Tibial artery (tissue), 4 donors: ENCODE results near the gene TTC39B.

Experiments used
- DNase-seq, 2 donors: peaks; one replicate each; pipeline ENCODE4 v3.0.0-alpha.2; 2019
- H3K27ac ChIP-seq, 2 donors: fragments of 200-600 bp; sonication (generic) in 1 of 2; 1 replicate in 1 of 2; 2 replicates in 1 of 2; pipeline ENCODE4 v1.5.1; 2018 to 2019; ENCODE audit warnings: mild to moderate bottlenecking in 1 of 2
- H3K27me3 ChIP-seq, 2 donors: fragments of 200-600 bp; sonication (generic) in 1 of 2; one replicate each; pipeline versions ENCODE4 v1.5.1 to v1.6.0; 2016 to 2019
- H3K36me3 ChIP-seq, 3 donors: fragments of 200-600 bp; sonication (generic) in 2 of 3; one replicate each; pipeline ENCODE4 v1.5.1; 2016 to 2019; ENCODE audit warnings: mild to moderate bottlenecking in 2 of 3
- H3K4me1 ChIP-seq, 4 donors: fragments of 200-600 bp; sonication (generic) in 2 of 4; 1 replicate in 3 of 4; 2 replicates in 1 of 4; pipeline ENCODE4 v1.5.1; 2016 to 2019
- H3K4me3 ChIP-seq, 2 donors: fragments of 200-600 bp; sonication (generic) in 1 of 2; 1 replicate in 1 of 2; 2 replicates in 1 of 2; pipeline ENCODE4 v1.5.1; 2018 to 2019; ENCODE audit warnings: mild to moderate bottlenecking in 2 of 2
- H3K9me3 ChIP-seq, 3 donors: fragments of 200-600 bp; sonication (generic) in 1 of 3; one replicate each; pipeline ENCODE4 v1.5.1; 2016 to 2019
- CTCF ChIP-seq, 2 experiments: fragments of 200-600 bp in 1 of 2; fragments of 450-650 bp in 1 of 2; IDR thresholded peaks; one replicate each; pipeline ENCODE4 v1.5.1; 2017 to 2019; ENCODE audit warnings: antibody characterized with exemption in 2 of 2, mild to moderate bottlenecking in 1 of 2, moderate library complexity in 1 of 2
- intact Hi-C: fragments of 100-400 bp; cut with DNase I; formaldehyde crosslinking; loops from one replicate; pipeline ENCODE4 v1.15.0; 2023; ENCODE audit warnings: low total_unique reads

TTC39B gene

GRCh38 chr9:15178631-15179030 lies 128.4 kb downstream of the TTC39B start:
- H3K36me3 ChIP-seq, result peaks cover 27 to 44% (median 40%) of the 10 kb centered on the region in 3 donors
- intact Hi-C loops, result no loop called here
- DNase-seq, result no peak
- H3K9me3 ChIP-seq, result no peaks in the 10 kb centered on the region
- no peak for TF ChIP-seq CTCF (IDR thresholded peaks at IDR 0.05)
- no peak overlapping the region for H3K4me3 ChIP-seq
- no peaks in the 10 kb centered on the region for H3K27me3 ChIP-seq
- no peaks in the 10 kb centered on the region for H3K4me1 ChIP-seq
- H3K27ac ChIP-seq, result no peak overlapping the region

GRCh38 chr9:15176836-15177235 lies 130.2 kb downstream of the TTC39B start:
- no peak overlapping the region for H3K27ac ChIP-seq
- H3K36me3 ChIP-seq, result peaks cover 22 to 47% (median 37%) of the 10 kb centered on the region in 3 donors
- H3K9me3 ChIP-seq, result no peaks in the 10 kb centered on the region
- TF ChIP-seq CTCF (IDR thresholded peaks at IDR 0.05), result no peak
- no peaks in the 10 kb centered on the region for H3K27me3 ChIP-seq
- DNase-seq, result no peak
- intact Hi-C loops, result no loop called here
- H3K4me3 ChIP-seq, result no peak overlapping the region
- no peaks in the 10 kb centered on the region for H3K4me1 ChIP-seq

GRCh38 chr9:15163931-15164330 lies 143.1 kb downstream of the TTC39B start:
- no peaks in the 10 kb centered on the region for H3K9me3 ChIP-seq
- peaks cover 0 to 4% (median 0%) of the 10 kb centered on the region in 4 donors for H3K4me1 ChIP-seq
- no peak overlapping the region for H3K27ac ChIP-seq
- intact Hi-C loops, result no loop called here
- H3K4me3 ChIP-seq, result no peak overlapping the region
- no peak for DNase-seq
- peaks cover 0 to 6% (median under 1%) of the 10 kb centered on the region in 3 donors for H3K36me3 ChIP-seq
- TF ChIP-seq CTCF (IDR thresholded peaks at IDR 0.05), result no peak
- no peaks in the 10 kb centered on the region for H3K27me3 ChIP-seq

- TF ChIP-seq CTCF (IDR thresholded peaks at IDR 0.05), result no peak
- no peaks in the 10 kb centered on the region for H3K9me3 ChIP-seq
- intact Hi-C loops, result no loop called here
These were observed 145.3 kb downstream of the TTC39B start for GRCh38 chr9:15161753-15162152.

GRCh38 chr9:15160673-15161072 lies 146.3 kb downstream of the TTC39B start:
- no peaks in the 10 kb centered on the region for H3K36me3 ChIP-seq
- intact Hi-C loops, result no loop called here
- peaks cover 0 to 37% (median 26%) of the 10 kb centered on the region in 4 donors for H3K4me1 ChIP-seq
- no peaks in the 10 kb centered on the region for H3K27me3 ChIP-seq
- no peak overlapping the region for H3K4me3 ChIP-seq
- H3K27ac ChIP-seq, result peak overlapping the region; percentile 39 to 77
- no peaks in the 10 kb centered on the region for H3K9me3 ChIP-seq
- TF ChIP-seq CTCF (IDR thresholded peaks at IDR 0.05), result no peak
- no peak for DNase-seq

More at GRCh38 chr9:15161753-15162152, 145.3 kb downstream of the TTC39B start:
- Histone ChIP-seq H3K36me3 (no peaks in the 10 kb centered on the region), H3K4me1 (peaks cover 0 to 26% (median 18%) of the 10 kb centered on the region in 4 donors), H3K27ac (no peak overlapping the region), H3K27me3 (no peaks in the 10 kb centered on the region), H3K4me3 (no peak overlapping the region)
- DNase-seq, result no peak

GRCh38 chr9:15158064-15158463 lies 149.0 kb downstream of the TTC39B start:
- H3K9me3 ChIP-seq, result no peaks in the 10 kb centered on the region
- no peak overlapping the region for H3K4me3 ChIP-seq
- H3K36me3 ChIP-seq, result no peaks in the 10 kb centered on the region
- intact Hi-C loops, result no loop called here
- H3K4me1 ChIP-seq, result peaks cover 0 to 63% (median 48%) of the 10 kb centered on the region in 4 donors
- H3K27me3 ChIP-seq, result no peaks in the 10 kb centered on the region
- H3K27ac ChIP-seq, result peak overlapping the region; percentile 77 to 80
- no peak for TF ChIP-seq CTCF (IDR thresholded peaks at IDR 0.05)
- no peak for DNase-seq
